H9 (cell line): ENCODE measurements around the gene CCDC192. TPM values are rescaled to one million over a fixed set of nuclear protein-coding genes. Genes with fewer than 3 reads are reported as not detected.
A peak's percentile ranks its signal among the peaks of the same experiment; 100 is the strongest.

Experiments
- DNase-seq: peaks from one replicate; pipeline ENCODE4 v3.0.0-alpha.2; 2017
- H2AFZ ChIP-seq: one replicate; pipeline ENCODE4 v1.6.1; 2013; ENCODE audit warnings: mild to moderate bottlenecking, low read length, control low read depth, moderate library complexity
- H2AK5ac ChIP-seq: 2 replicates; pipeline ENCODE4 v1.6.1; 2013; ENCODE audit warnings: low read length, control low read depth, mixed read lengths; ENCODE audit not compliant: insufficient read length
- H2BK120ac ChIP-seq: one replicate; pipeline ENCODE4 v1.6.1; 2013; ENCODE audit warnings: low read depth, mild to moderate bottlenecking, low read length, control low read depth, inconsistent platforms; ENCODE audit not compliant: poor library complexity, severe bottlenecking
- H2BK12ac ChIP-seq: 2 replicates; pipeline ENCODE4 v1.6.1; 2013; ENCODE audit warnings: low read length, control low read depth, mixed read lengths, low read depth; ENCODE audit not compliant: insufficient read length
- H2BK15ac ChIP-seq: 2 replicates; pipeline ENCODE4 v1.6.1; 2013; ENCODE audit warnings: low read depth, low read length, control low read depth
- H2BK20ac ChIP-seq: one replicate; pipeline ENCODE4 v1.6.1; 2013; ENCODE audit warnings: low read depth, mild to moderate bottlenecking, low read length, control low read depth, inconsistent platforms; ENCODE audit not compliant: poor library complexity, severe bottlenecking
- H2BK5ac ChIP-seq: 2 replicates; pipeline ENCODE4 v1.6.1; 2013; ENCODE audit warnings: low read length, control low read depth, mixed read lengths; ENCODE audit not compliant: insufficient read length
- H3K14ac ChIP-seq: 2 replicates; pipeline ENCODE4 v1.6.1; 2013; ENCODE audit warnings: low read length, control low read depth; ENCODE audit not compliant: insufficient read depth
- H3K18ac ChIP-seq: 2 replicates; pipeline ENCODE4 v1.6.1; 2013; ENCODE audit warnings: low read depth, mild to moderate bottlenecking, mixed read lengths, low read length, control low read depth; ENCODE audit not compliant: insufficient read length
- H3K23ac ChIP-seq: 2 replicates; pipeline ENCODE4 v1.6.1; 2013; ENCODE audit warnings: low read length, control low read depth, mixed read lengths, low read depth; ENCODE audit not compliant: insufficient read length
- H3K23me2 ChIP-seq: 2 replicates; pipeline ENCODE4 v1.6.1; 2013; ENCODE audit warnings: low read depth, mild to moderate bottlenecking, mixed read lengths, low read length, control low read depth; ENCODE audit not compliant: insufficient read length, poor library complexity, severe bottlenecking
- H3K27ac ChIP-seq: 2 replicates; pipeline ENCODE4 v1.5.1; 2013; ENCODE audit warnings: low read length, control low read depth, mixed read lengths, low read depth; ENCODE audit not compliant: insufficient read length
- H3K27me3 ChIP-seq: 2 replicates; pipeline ENCODE4 v1.6.1; 2013; ENCODE audit warnings: low read length, control low read depth, inconsistent platforms; ENCODE audit not compliant: insufficient read depth
- H3K4ac ChIP-seq: 2 replicates; pipeline ENCODE4 v1.6.1; 2013; ENCODE audit warnings: low read depth, mild to moderate bottlenecking, control low read depth, inconsistent platforms, low read length, moderate library complexity
- H3K4me1 ChIP-seq: 2 replicates; pipeline ENCODE4 v1.6.1; 2013; ENCODE audit warnings: low read length, control low read depth, inconsistent platforms; ENCODE audit not compliant: insufficient read depth
- H3K4me2 ChIP-seq: 2 replicates; pipeline ENCODE4 v1.6.1; 2013; ENCODE audit warnings: low read length, control low read depth, mixed read lengths; ENCODE audit not compliant: insufficient read length, insufficient read depth
- H3K56ac ChIP-seq: 2 replicates; pipeline ENCODE4 v1.6.1; 2013; ENCODE audit warnings: low read depth, mild to moderate bottlenecking, mixed read lengths, low read length, control low read depth; ENCODE audit not compliant: insufficient read length
- H3K79me1 ChIP-seq: 2 replicates; pipeline ENCODE4 v1.6.1; 2013; ENCODE audit warnings: low read depth, mild to moderate bottlenecking, moderate library complexity, low read length, control low read depth, inconsistent platforms; ENCODE audit not compliant: insufficient read depth, poor library complexity, severe bottlenecking
- H3K79me2 ChIP-seq: 2 replicates; pipeline ENCODE4 v1.6.1; 2013; ENCODE audit warnings: low read length, control low read depth, inconsistent platforms; ENCODE audit not compliant: insufficient read depth
- H3K9ac ChIP-seq: 2 replicates; pipeline ENCODE4 v1.6.1; 2013; ENCODE audit warnings: low read length, control low read depth, mixed read lengths; ENCODE audit not compliant: insufficient read length; ENCODE audit errors: extremely low read depth
- H3K9me3 ChIP-seq: one replicate; pipeline ENCODE4 v1.6.1; 2013; ENCODE audit warnings: low read depth, low read length, inconsistent platforms; ENCODE audit not compliant: control insufficient read depth
- H3T11ph ChIP-seq: one replicate; pipeline ENCODE4 v1.6.1; 2013; ENCODE audit warnings: mild to moderate bottlenecking, low read length, control low read depth, inconsistent platforms
- H4K20me1 ChIP-seq: one replicate; pipeline ENCODE4 v1.6.1; 2013; ENCODE audit not compliant: control insufficient read depth, insufficient read length, insufficient read depth
- H4K5ac ChIP-seq: 2 replicates; pipeline ENCODE4 v1.6.1; 2013; ENCODE audit warnings: low read depth, mild to moderate bottlenecking, mixed read lengths, low read length, control low read depth; ENCODE audit not compliant: insufficient read length
- H4K8ac ChIP-seq: replicated peaks from 2 replicates; pipeline ENCODE4 v1.6.1; 2013; ENCODE audit warnings: low read length, control low read depth, mixed read lengths, low read depth; ENCODE audit not compliant: insufficient read length
- H4K91ac ChIP-seq: 2 replicates; pipeline ENCODE4 v1.6.1; 2013; ENCODE audit warnings: low read depth, mild to moderate bottlenecking, moderate library complexity, mixed read lengths, low read length, control low read depth; ENCODE audit not compliant: insufficient read length
- H3K27ac Mint-ChIP-seq, 3 experiments: 2 replicates in 2 of 3; 3 replicates in 1 of 3; pipeline ENCODE4 v1.8.0; 2020 to 2021; ENCODE audit warnings: mixed read lengths in 3 of 3, mild to moderate bottlenecking in 1 of 3, moderate library complexity in 1 of 3
- H3K27me3 Mint-ChIP-seq: 2 replicates; pipeline ENCODE4 v1.8.0; 2021; ENCODE audit warnings: low read depth, mild to moderate bottlenecking, moderate library complexity, mixed read lengths
- H3K36me3 Mint-ChIP-seq, 3 experiments: 2 replicates in 2 of 3; 3 replicates in 1 of 3; pipeline ENCODE4 v1.8.0; 2020 to 2021; ENCODE audit warnings: low read depth in 3 of 3, mixed read lengths in 3 of 3; ENCODE audit not compliant: insufficient read depth in 1 of 3
- H3K4me1 Mint-ChIP-seq, 2 experiments: 2 replicates each; pipeline ENCODE4 v1.8.0; 2020; ENCODE audit warnings: mixed read lengths in 2 of 2
- H3K4me3 Mint-ChIP-seq, 2 experiments: 2 replicates in 1 of 2; 3 replicates in 1 of 2; pipeline ENCODE4 v1.8.0; 2020 to 2021; ENCODE audit warnings: mild to moderate bottlenecking in 2 of 2, mixed read lengths in 2 of 2, moderate library complexity in 1 of 2
- H3K9me3 Mint-ChIP-seq, 2 experiments: 2 replicates in 1 of 2; 3 replicates in 1 of 2; pipeline ENCODE4 v1.8.0; 2020; ENCODE audit warnings: mild to moderate bottlenecking in 2 of 2, mixed read lengths in 2 of 2, moderate library complexity in 1 of 2
- CTCF ChIP-seq: fragments of 200-600 bp; sonication (generic); conservative IDR thresholded peaks from 3 replicates; pipeline ENCODE4 v1.8.0; 2021; ENCODE audit warnings: antibody characterized with exemption, mild to moderate bottlenecking
- WGBS: extraction: QIAGEN DNeasy Blood & Tissue Kit; methylation state at CpG from one replicate; pipeline ENCODE4 v1.1.7; 2013; ENCODE audit warnings: missing lambda C conversion rate, low lambda C conversion rate, mixed read lengths; ENCODE audit not compliant: insufficient read length; ENCODE audit errors: extremely low coverage; 5-methylcytosine and 5-hydroxymethylcytosine counted together
- total RNA-seq: library from RNA; stranded (reverse); gene quantifications from 2 replicates; pipeline ENCODE4 v1.2.1, GENCODE V29; 2021

Gene CCDC192
- total RNA-seq, 1 experiment from 2014 or later = not detected

GRCh38 chr5:127821896-127822295, 118.7 kb downstream of the CCDC192 start:
- WGBS = no CpG with 5 or more reads among the region's 3 CpGs
- Histone ChIP-seq H3K79me1 (no peaks in the 10 kb centered on the region), H3K4me1 (no peaks in the 10 kb centered on the region), H4K5ac (no peak overlapping the region), H3K14ac (no peak overlapping the region), H4K8ac (no peak overlapping the region), H2AK5ac (no peak overlapping the region), H2BK20ac (no peak overlapping the region), H3K79me2 (no peaks in the 10 kb centered on the region), H3K23ac (no peak overlapping the region), H3K4me2 (no peak overlapping the region), H3K56ac (no peak overlapping the region), H3K9ac (no peak overlapping the region), H3K4ac (no peak overlapping the region), H2BK5ac (no peak overlapping the region), H3K9me3 (no peaks in the 10 kb centered on the region), H2AFZ (no peak overlapping the region), H3K23me2 (no peaks in the 10 kb centered on the region), H4K91ac (no peak overlapping the region), H2BK15ac (no peak overlapping the region), H2BK120ac (no peak overlapping the region), H3K27ac (no peak overlapping the region), H2BK12ac (no peak overlapping the region), H3K18ac (no peak overlapping the region), H3K27me3 (no peaks in the 10 kb centered on the region), H3T11ph (no peak overlapping the region), H4K20me1 (no peaks in the 10 kb centered on the region)
- no peak overlapping the region for H3K4me3 Mint-ChIP-seq
- TF ChIP-seq CTCF = no peak
- H3K27me3 Mint-ChIP-seq = no peaks in the 10 kb centered on the region
- no peaks in the 10 kb centered on the region; a peak in 1 of 5 replicates for H3K9me3 Mint-ChIP-seq
- peaks cover 7 to 9% of the 10 kb centered on the region in 2 experiments; a peak in 3 of 4 replicates for H3K4me1 Mint-ChIP-seq
- peak overlapping the region in 1 of 3 experiments; percentile 83; a peak in 1 of 7 replicates for H3K27ac Mint-ChIP-seq
- DNase-seq = no peak
- 0 out of 7 replicates have a peak, but pooled peaks cover 0 to 3% (median 0%) of the 10 kb centered on the region in 3 experiments for H3K36me3 Mint-ChIP-seq
